K562 (cell line): ENCODE data around the gene TNNT2. TPM values are rescaled to one million over a fixed set of nuclear protein-coding genes. Genes with fewer than 3 reads are reported as not detected.

Experiments
- ATAC-seq: fragments of 200-7000 bp; cut with Tn5 transposase; 3 replicates; pipeline ENCODE4 v1.9.1; 2020; ENCODE audit warnings: moderate library complexity
- BruUV-seq: library from RNA; stranded (reverse); fragments of 400-500 nt; replicated peaks from 2 replicates; lab custom pipeline; 2021; lab: Mats Ljungman, UMichigan
- CTCF ChIA-PET: fragments of 300-600 bp; formaldehyde crosslinking; extraction: SDS; loops from one replicate; lab custom pipeline; 2021; ENCODE audit warnings: low intra/inter-chr PET ratio; lab: Yijun Ruan, JAX
- POLR2A ChIA-PET: fragments of 300-600, 350-650 bp; sonication (Branson Sonifier 250); formaldehyde crosslinking; extraction: SDS; loops from one replicate; lab custom pipeline; 2021; ENCODE audit warnings: antibody characterized with exemption, inconsistent platforms; lab: Yijun Ruan, JAX
- DNase-seq, 4 experiments: peaks; one replicate each; pipeline versions ENCODE4 v3.0.0 to v3.0.0-alpha.2; 2011 to 2018; ENCODE audit warnings: low spot score in 3 of 4, mixed read lengths in 3 of 4; ENCODE audit errors: extremely low read depth in 1 of 4
- FAIRE-seq: peaks from 2 replicates; lab custom pipeline; 2011; peaks lifted over from hg19 to GRCh38; lab: Jason Lieb, UNC
- H2AFZ ChIP-seq: 2 replicates; pipeline ENCODE4 v1.6.0; 2011; ENCODE audit warnings: low read depth, low read length, control low read depth, inconsistent platforms
- H3K27ac ChIP-seq: fragments of 200-600 bp; 3 replicates; pipeline ENCODE4 v1.8.0; 2011; ENCODE audit warnings: low read depth, mild to moderate bottlenecking, control low read depth, inconsistent platforms, low read length, moderate library complexity, mixed read lengths; ENCODE audit errors: extremely low read depth
- H3K27me3 ChIP-seq, 2 experiments: fragments of 300-600 bp in 1 of 2; 2 replicates in 1 of 2; 3 replicates in 1 of 2; pipeline versions ENCODE4 v1.6.0 to v1.8.0; 2011; ENCODE audit warnings: inconsistent platforms in 2 of 2, low read length in 2 of 2, mild to moderate bottlenecking in 1 of 2, mixed read lengths in 1 of 2, moderate library complexity in 1 of 2; ENCODE audit not compliant: control insufficient read depth in 2 of 2, insufficient read depth in 2 of 2
- H3K36me3 ChIP-seq: fragments of 300-600 bp; 3 replicates; pipeline ENCODE4 v1.8.0; 2011; ENCODE audit warnings: mild to moderate bottlenecking, low read length, inconsistent platforms; ENCODE audit not compliant: control insufficient read depth, insufficient read depth
- H3K4me1 ChIP-seq, 2 experiments: fragments of 200-600 bp in 1 of 2; replicated peaks in 1 of 2; 2 replicates in 1 of 2; 3 replicates in 1 of 2; pipeline versions ENCODE4 v1.5.1 to v1.8.0; 2011; ENCODE audit warnings: inconsistent platforms in 2 of 2, low read length in 2 of 2, mild to moderate bottlenecking in 1 of 2, mixed read lengths in 1 of 2, moderate library complexity in 1 of 2; ENCODE audit not compliant: control insufficient read depth in 2 of 2, insufficient read depth in 2 of 2
- H3K4me2 ChIP-seq: 2 replicates; pipeline ENCODE4 v1.6.1; 2011; ENCODE audit warnings: low read length, control low read depth, inconsistent platforms, mixed read lengths; ENCODE audit not compliant: insufficient read depth
- H3K4me3 ChIP-seq: fragments of 200-600 bp; sonication (generic), shearing (Covaris generic); 2 replicates; pipeline ENCODE4 v1.5.1; 2016; ENCODE audit warnings: control low read depth, inconsistent platforms
- H3K79me2 ChIP-seq: fragments of 200-600 bp; 3 replicates; pipeline ENCODE4 v1.8.0; 2011; ENCODE audit warnings: low read length, inconsistent platforms; ENCODE audit not compliant: control insufficient read depth, insufficient read depth
- H3K9ac ChIP-seq, 2 experiments: 2 replicates each; pipeline versions ENCODE4 v1.6.0 to v1.6.1; 2011; ENCODE audit warnings: low read depth in 2 of 2, low read length in 2 of 2, control low read depth in 1 of 2, inconsistent platforms in 1 of 2, mild to moderate bottlenecking in 1 of 2, mixed read lengths in 1 of 2; ENCODE audit not compliant: insufficient read depth in 1 of 2
- H3K9me1 ChIP-seq: one replicate; pipeline ENCODE4 v1.6.0; 2011; ENCODE audit warnings: inconsistent platforms, mild to moderate bottlenecking, low read length, moderate library complexity; ENCODE audit not compliant: control insufficient read depth, insufficient read depth
- H3K9me3 ChIP-seq: replicated peaks from 2 replicates; pipeline ENCODE4 v1.5.1; 2011; ENCODE audit warnings: low read depth, low read length, inconsistent platforms; ENCODE audit not compliant: control insufficient read depth, insufficient read depth
- H4K20me1 ChIP-seq: replicated peaks from 2 replicates; pipeline ENCODE4 v1.6.1; 2011; ENCODE audit warnings: low read length, inconsistent platforms, mixed read lengths; ENCODE audit not compliant: control insufficient read depth, insufficient read depth
- CBX1 ChIP-seq: sonication (generic); IDR thresholded peaks from 2 replicates; pipeline ENCODE4 v1.6.1; 2016; ENCODE audit warnings: antibody characterized with exemption, low read depth, mild to moderate bottlenecking
- MAFG ChIP-seq: fragments of 450-650 bp; conservative IDR thresholded peaks from 2 replicates; pipeline ENCODE4 v1.6.1; 2016; ENCODE audit warnings: missing genetic modification characterization, missing compliant biosample characterization
- TEAD4 ChIP-seq, 2 experiments: sonication (generic) in 1 of 2; formaldehyde crosslinking in 1 of 2; IDR thresholded peaks; 2 replicates each; pipeline versions ENCODE4 v1.6.1 to v1.8.0; 2012 to 2022; ENCODE audit warnings: borderline replicate concordance in 1 of 2, inconsistent platforms in 1 of 2, low read length in 1 of 2, mild to moderate bottlenecking in 1 of 2, missing genetic modification reagents in 1 of 2
- WGBS: fragments of 100-300 bp; shearing (Covaris generic); methylation state at CpG from one replicate; pipeline ENCODE4 v1.1.6; 2016; ENCODE audit warnings: low coverage, mixed read lengths; ENCODE audit not compliant: insufficient coverage; ENCODE audit errors: missing lambda C conversion rate; 5-methylcytosine and 5-hydroxymethylcytosine counted together
- in situ Hi-C: fragments of 300-500 bp; cut with MboI; formaldehyde crosslinking; loops from 4 replicates; pipeline ENCODE4 v1.15.0; 2018; ENCODE audit warnings: inconsistent platforms, mixed read lengths
- intact Hi-C: fragments of 100-400 bp; cut with micrococcal nuclease; formaldehyde crosslinking; loops from 2 replicates; pipeline ENCODE4 v1.14.2; 2022
- polyA plus RNA-seq, 8 experiments: library from polyadenylated mRNA; depleted of rRNA in 4 of 8; stranded (reverse) in 5 of 8; unstranded in 3 of 8; fragments of >200 nt; fragmentation: Nextera tagmentation in 2 of 8; fragmentation: Illumina TruSeq in 1 of 8; extraction: Ambion mirVana in 2 of 8; extraction: Trizol in 1 of 8; gene quantifications; 2 replicates each; pipeline versions ENCODE4 v1.2.1 to v1.2.3, GENCODE V29; 2011 to 2014; ENCODE audit warnings: inconsistent platforms in 1 of 8, missing spikeins in 1 of 8
- total RNA-seq, 7 experiments: library from RNA; depleted of rRNA in 6 of 7; stranded (reverse); fragments of >200 nt in 6 of 7; fragmentation: Illumina TruSeq in 2 of 7; extraction: Trizol in 2 of 7; gene quantifications; 2 replicates each; pipeline versions ENCODE4 v1.2.1 to v1.2.3, GENCODE V29; 2011 to 2021; ENCODE audit warnings: low replicate concordance in 1 of 7

TNNT2 gene
- total and polyA plus RNA-seq, 9 of the 15 experiments (the other 6 are each of a cell fraction or from before 2014, with no cell fraction given), result not detected

- WGBS, result 3% methylated on average over 9 of the region's 9 CpGs
- in situ Hi-C loops, result no loop called here
- ChIA-PET CTCF (interaction anchor here (0.6 kb wide), 1 partner anchor 88 kb away, joined by 3 read pairs; no protein-coding TSS in a partner anchor), POLR2A (interaction anchor here (1.1 kb wide), 1 partner anchor 48 kb away, joined by 3 read pairs; no protein-coding TSS in a partner anchor)
- no peaks in the 10 kb centered on the region for H3K79me2 ChIP-seq
- peaks cover 13% of the 10 kb centered on the region for H4K20me1 ChIP-seq
- intact Hi-C loops, result no loop called here
- DNase-seq, result no peak
- no peak for FAIRE-seq
- TF ChIP-seq MAFG (tag) (no peak), TEAD4 (IDR thresholded peaks at IDR 0.05; ENCODE audit: low read length) (no peak), TEAD4 (CRISPR knock-in tag; IDR thresholded peaks at IDR 0.05; ENCODE audit: borderline replicate concordance) (0 out of 2 replicates have a peak, but pooled peaks have one; percentile 41), CBX1 (no peak)
- no peak for ATAC-seq
- H3K9me3 ChIP-seq, result no peaks in the 10 kb centered on the region
- no peaks in the 10 kb centered on the region for H3K36me3 ChIP-seq
- no peak overlapping the region for H3K27ac ChIP-seq
- H2AFZ ChIP-seq, result no peak overlapping the region
- no peak overlapping the region for H3K4me2 ChIP-seq
- peaks cover 0 to 36% of the 10 kb centered on the region in 2 experiments; a peak in 2 of 5 replicates for H3K27me3 ChIP-seq
- no peaks in the 10 kb centered on the region for H3K9me1 ChIP-seq
- BruUV-seq, result no TSS peak
- H3K4me1 ChIP-seq, result no peaks in the 10 kb centered on the region
- H3K9ac ChIP-seq, result no peak overlapping the region
- no peak overlapping the region for H3K4me3 ChIP-seq
These were observed 23.2 kb downstream of the TNNT2 start for GRCh38 chr1:201354151-201354900.
